ENCODE results near the gene RNF7.

GRCh38 chr3:141776885-141777284, 38.8 kb downstream of the RNF7 start:
- no peak for TF ChIP-seq CTCF (IDR thresholded peaks at IDR 0.05 in 4 of 5, conservative IDR thresholded peaks at IDR 0.05 in 1 of 5)
- no peak for TF ChIP-seq POLR2A (IDR thresholded peaks at IDR 0.05)
